MM.1S (cell line): ENCODE data around the gene UBE2D2.

ENCODE experiments used
- EZH2 ChIP-seq: fragments of 300-600 bp; sonication (generic); optimal IDR thresholded peaks from 2 replicates; pipeline ENCODE3; 2017; ENCODE audit warnings: low read depth, mild to moderate bottlenecking, antibody characterized with exemption, low read length, mixed read lengths
- EZH2phosphoT487 ChIP-seq: fragments of 300-600 bp; sonication (generic); IDR thresholded peaks from 2 replicates; pipeline ENCODE4 v1.6.1; 2018; ENCODE audit warnings: antibody characterized with exemption, low read length
- TF ChIP-seq, protein P1 (sequence below): fragments of 300-600 bp; sonication (generic); IDR thresholded peaks from 2 replicates; pipeline ENCODE4 v1.5.1; 2016; ENCODE audit warnings: antibody characterized with exemption, low read length, mixed read lengths

DNA sequence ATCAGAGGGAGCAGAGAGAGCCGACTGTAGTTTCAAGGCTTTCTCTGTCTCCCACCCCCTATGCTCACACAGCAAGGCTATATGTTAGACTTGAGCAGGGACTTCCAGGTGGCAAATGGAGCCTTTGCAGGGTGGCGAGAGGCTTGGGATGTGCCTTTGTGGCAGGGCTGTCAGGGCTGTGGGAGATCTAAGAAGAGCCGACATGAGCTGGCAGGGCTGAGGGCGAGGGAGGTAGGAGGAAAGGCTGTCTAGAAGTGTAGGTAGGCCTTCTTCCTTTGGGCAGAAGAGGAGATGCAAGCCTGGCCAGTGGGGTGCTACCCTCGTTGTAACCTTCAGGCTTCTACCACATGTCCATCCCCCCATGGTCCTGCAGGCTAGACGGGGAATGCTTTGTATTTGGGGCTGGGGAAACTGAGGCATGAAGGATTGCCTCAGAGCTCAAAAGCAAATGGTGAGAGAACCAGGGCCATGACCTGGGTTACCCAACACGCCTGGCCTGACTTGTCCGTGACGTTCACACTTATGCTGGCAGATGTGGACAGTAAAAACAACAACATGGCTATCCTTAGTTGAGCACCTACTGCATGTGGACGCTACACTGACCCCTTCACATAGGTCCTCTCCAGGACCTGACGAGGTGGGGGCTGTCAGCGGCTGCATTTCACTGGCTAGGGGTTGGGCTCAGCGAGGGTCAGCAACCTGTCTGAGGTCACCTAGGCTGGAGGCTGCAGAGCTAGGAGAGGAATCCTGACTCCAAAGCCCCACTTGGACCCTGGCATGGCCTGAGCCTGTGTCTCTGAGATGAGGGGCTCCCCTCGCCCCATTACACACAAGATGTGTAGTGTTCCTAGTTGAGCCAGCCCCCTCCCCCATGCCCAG is 102.3 kb downstream of the UBE2D2 start:
- TF ChIP-seq, protein P1, sequence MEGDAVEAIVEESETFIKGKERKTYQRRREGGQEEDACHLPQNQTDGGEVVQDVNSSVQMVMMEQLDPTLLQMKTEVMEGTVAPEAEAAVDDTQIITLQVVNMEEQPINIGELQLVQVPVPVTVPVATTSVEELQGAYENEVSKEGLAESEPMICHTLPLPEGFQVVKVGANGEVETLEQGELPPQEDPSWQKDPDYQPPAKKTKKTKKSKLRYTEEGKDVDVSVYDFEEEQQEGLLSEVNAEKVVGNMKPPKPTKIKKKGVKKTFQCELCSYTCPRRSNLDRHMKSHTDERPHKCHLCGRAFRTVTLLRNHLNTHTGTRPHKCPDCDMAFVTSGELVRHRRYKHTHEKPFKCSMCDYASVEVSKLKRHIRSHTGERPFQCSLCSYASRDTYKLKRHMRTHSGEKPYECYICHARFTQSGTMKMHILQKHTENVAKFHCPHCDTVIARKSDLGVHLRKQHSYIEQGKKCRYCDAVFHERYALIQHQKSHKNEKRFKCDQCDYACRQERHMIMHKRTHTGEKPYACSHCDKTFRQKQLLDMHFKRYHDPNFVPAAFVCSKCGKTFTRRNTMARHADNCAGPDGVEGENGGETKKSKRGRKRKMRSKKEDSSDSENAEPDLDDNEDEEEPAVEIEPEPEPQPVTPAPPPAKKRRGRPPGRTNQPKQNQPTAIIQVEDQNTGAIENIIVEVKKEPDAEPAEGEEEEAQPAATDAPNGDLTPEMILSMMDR, result no peak
- TF ChIP-seq EZH2phosphoT487 (no peak), EZH2 (no peak)
